CMK (cell line): ENCODE results near the gene SPEG.

Source experiments
- DNase-seq: peaks from one replicate; pipeline ENCODE4 v3.0.0-alpha.2; 2010; ENCODE audit warnings: low read depth

SPEG gene

GRCh38 chr2:219480004-219480403, 45.4 kb downstream of the SPEG start:
- DNase-seq, result no peak

DNA sequence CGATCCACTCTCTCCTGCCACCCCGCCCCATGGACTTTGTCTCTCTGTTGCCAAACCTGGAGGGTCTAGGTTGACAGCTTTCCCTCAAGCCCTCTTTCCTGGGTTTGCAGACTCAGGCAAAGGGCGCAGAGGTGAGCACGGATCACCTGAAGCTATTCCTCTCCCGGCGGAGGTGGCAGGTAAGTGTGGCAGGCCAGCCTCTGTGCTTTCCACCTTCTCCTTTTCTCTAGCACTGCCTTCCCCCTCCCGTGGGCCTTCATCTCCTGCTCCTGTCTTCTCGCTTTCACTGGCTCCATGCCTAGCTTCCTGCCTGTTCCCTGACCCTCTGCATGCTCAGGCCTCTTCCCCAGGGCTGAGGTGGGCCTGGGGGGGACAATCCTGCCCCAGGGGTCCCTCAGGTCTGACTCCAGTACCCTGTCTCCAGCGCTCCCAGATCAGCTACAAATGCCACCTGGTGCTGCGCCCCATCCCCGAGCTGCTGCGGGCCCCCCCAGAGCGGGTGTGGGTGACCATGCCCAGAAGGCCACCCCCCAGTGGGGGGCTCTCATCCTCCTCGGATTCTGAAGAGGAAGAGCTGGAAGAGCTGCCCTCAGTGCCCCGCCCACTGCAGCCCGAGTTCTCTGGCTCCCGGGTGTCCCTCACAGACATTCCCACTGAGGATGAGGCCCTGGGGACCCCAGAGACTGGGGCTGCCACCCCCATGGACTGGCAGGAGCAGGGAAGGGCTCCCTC, 48.2 kb downstream of the SPEG start:
- no peak for DNase-seq

GRCh38 chr2:219483451-219484342, 49.1 kb downstream of the SPEG start:
- DNase-seq, result no peak

DNA sequence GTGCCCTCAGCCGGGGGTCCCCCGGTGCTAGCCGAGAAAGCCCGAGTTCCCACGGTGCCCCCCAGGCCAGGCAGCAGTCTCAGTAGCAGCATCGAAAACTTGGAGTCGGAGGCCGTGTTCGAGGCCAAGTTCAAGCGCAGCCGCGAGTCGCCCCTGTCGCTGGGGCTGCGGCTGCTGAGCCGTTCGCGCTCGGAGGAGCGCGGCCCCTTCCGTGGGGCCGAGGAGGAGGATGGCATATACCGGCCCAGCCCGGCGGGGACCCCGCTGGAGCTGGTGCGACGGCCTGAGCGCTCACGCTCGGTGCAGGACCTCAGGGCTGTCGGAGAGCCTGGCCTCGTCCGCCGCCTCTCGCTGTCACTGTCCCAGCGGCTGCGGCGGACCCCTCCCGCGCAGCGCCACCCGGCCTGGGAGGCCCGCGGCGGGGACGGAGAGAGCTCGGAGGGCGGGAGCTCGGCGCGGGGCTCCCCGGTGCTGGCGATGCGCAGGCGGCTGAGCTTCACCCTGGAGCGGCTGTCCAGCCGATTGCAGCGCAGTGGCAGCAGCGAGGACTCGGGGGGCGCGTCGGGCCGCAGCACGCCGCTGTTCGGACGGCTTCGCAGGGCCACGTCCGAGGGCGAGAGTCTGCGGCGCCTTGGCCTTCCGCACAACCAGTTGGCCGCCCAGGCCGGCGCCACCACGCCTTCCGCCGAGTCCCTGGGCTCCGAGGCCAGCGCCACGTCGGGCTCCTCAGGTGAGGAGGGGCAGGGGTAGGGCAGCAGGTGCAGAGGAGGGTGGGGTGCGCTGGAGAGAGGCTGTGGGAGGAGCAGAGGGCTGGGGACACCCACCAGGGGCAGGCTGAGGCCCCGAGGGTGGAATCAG, 49.9 kb downstream of the SPEG start:
- no peak for DNase-seq

- no peak for DNase-seq
Measured at GRCh38 chr2:219485201-219485580, 50.5 kb downstream of the SPEG start.

DNA sequence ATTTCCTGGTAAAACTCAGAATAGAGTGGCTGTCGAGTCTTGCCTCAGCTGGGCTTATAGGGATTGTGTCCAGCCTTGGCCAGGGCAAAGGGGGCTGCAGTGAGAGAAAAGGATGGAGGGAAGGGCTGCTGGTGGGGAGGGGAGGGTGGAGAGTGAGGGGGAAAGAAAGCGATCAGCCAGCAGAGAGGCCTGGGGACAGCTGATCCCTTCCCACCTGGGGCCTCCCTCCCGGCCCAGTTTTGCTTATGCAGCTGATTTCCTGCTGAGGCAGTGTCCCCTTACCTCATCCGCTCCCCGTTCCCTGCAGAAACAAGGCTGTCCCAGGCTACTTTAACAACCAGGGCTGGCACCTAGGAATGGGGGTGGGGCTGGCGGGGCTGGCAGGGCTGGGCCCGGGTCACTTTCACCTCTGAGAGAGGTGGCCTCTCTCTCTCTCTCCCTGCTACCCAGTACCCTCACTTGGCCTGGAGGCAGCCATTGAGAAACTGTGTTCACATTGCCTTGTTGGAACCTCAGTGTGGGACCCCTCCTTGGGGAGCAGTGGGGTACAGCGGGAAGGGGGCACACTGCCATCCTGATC, 51.8 kb downstream of the SPEG start:
- no peak for DNase-seq

GRCh38 chr2:219488149-219488843, 53.7 kb downstream of the SPEG start:
- DNase-seq, result no peak

GRCh38 chr2:219488844-219489194, 54.2 kb downstream of the SPEG start:
- DNase-seq, result no peak

DNA sequence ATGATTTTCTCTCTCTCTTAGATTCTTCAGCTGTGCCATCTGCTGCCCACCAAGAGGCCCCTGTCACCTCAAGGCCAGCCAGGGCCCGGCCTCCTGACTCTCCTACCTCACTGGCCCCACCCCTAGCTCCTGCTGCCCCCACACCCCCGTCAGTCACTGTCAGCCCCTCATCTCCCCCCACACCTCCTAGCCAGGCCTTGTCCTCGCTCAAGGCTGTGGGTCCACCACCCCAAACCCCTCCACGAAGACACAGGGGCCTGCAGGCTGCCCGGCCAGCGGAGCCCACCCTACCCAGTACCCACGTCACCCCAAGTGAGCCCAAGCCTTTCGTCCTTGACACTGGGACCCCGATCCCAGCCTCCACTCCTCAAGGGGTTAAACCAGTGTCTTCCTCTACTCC, 54.7 kb downstream of the SPEG start:
- no peak for DNase-seq

DNA sequence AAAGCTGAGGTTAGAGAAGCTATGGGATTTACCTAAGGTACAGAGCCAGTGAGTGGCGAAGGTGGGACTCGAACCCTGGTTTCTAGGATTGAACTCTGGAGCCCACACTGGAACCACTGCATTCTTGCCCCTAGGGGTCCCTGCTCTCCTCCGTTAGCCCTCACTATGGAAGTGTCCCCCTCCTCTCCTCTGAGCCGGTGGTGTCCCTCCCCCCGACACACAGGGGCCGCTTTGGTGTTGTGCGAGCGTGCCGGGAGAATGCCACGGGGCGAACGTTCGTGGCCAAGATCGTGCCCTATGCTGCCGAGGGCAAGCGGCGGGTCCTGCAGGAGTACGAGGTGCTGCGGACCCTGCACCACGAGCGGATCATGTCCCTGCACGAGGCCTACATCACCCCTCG, 55.5 kb downstream of the SPEG start:
- no peak for DNase-seq

DNA sequence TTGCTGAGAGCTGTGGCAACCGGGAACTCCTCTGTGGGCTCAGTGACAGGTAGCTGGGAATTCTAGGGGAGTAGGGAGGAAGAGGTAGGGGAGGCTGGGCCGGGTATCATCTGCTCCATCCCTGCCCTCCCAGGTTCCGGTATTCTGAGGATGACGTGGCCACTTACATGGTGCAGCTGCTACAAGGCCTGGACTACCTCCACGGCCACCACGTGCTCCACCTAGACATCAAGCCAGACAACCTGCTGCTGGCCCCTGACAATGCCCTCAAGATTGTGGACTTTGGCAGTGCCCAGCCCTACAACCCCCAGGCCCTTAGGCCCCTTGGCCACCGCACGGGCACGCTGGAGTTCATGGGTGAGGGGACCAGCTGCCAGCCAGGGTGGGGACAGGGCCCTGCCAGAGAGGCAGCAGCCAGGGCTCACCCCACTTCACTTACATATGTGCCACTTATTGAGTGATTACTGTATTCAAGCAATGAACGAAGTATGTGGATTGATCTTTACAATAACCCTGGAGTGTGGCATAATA, 56.0 kb downstream of the SPEG start:
- DNase-seq, result no peak

- no peak for DNase-seq
Measured at GRCh38 chr2:219491278-219491963, 56.8 kb downstream of the SPEG start.

GRCh38 chr2:219492575-219492974, 57.9 kb downstream of the SPEG start:
- no peak for DNase-seq

GRCh38 chr2:219493086-219493485, 58.4 kb downstream of the SPEG start:
- no peak for DNase-seq

DNA sequence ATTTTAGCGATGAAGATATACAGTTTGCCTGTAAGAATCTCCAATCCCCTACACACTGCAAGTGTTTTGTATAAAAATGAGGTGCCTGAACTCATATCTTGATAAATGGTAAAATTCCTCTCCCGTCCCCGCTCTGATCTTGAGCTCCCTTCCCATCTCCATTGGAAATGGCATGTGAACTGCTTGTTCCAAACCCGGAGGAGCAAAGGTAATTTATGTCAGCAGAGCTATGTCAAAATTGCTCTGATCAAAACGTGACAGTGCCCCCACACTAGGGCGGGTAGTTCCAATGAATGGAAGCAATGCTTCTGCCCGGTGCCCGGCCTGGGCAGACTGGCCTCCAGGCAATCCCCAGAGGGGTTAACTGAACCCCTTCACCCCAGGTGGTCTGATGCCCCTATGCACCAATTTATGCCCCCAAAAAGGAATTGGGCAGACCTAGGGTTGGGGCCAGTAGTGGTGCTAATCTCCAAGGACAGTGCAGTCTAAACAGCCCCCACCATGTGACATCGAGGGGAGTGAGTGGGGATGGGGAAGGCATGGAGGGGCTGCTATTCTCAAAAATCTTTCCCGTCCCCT, 60.4 kb downstream of the SPEG start:
- DNase-seq, result no peak

DNA sequence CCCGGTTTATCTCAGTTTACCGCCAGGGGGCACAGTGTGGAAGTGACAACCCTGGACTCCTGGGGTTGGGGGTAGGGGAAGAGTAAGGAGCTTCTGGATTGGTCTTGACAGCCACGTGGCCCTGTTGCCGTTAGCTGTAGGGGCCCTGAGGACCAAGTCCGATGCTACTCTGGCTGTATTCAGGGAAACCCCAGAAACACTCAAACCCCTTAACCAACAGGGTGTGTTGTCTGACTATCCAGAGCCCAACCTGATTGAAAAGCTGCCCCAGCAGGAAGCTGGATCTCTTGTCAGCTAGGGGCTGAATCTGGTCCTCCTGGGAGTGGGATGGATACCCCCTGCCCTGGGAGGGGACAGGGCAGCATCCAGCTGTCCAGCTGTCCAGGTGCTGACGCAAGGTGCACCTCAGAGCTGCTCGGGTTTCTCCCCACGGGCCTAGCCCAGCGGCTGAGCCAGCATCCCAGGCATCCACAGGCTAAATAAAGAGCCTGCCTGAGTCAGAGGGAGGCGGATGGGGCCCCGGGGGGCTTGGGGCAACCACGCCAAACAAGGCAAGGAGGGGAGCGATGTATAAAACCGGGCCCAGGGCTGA, 61.0 kb downstream of the SPEG start:
- no peak for DNase-seq

GRCh38 chr2:219496247-219496824, 61.7 kb downstream of the SPEG start:
- DNase-seq, result no peak

DNA sequence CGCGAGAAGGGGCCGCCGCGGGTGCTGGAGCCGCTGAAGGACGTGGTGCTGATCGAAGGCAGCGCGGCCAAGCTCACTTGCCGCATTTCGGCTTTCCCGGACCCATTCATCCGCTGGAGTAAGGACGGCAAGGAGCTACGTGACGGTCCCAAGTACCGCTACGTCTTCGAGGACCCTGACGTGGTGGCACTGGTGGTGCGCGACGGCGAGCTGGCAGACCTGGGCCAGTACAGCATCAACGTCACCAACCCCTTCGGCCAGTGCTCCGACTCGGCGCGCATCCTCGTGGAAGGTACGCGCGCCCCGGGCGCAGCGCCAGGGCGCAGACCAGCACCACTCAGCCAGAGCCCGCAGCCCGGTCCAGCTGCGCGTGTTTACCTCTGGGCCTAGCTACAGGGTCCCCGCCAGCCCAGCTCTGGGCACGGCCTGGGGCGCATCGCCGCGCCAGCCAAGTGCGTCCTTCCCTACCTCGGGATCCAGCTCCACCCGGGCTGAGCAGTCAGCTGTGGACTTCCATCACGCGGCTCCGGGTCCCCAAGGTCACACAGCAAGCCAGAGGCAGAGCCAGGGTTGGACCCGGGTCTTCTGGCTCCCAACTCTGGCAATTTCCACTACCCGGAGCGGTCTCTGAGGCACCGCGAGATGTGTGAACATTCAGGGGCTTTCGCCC, 62.3 kb downstream of the SPEG start:
- no peak for DNase-seq
